OCI-LY1 (cell line): Measurements from ENCODE around the gene C13orf42.
"Not testable (repeated sequence)": the region's sequence is repeated elsewhere in the genome, so short reads cannot be mapped to it uniquely, and the experiment has no call there.

Experiments
- H2AFZ ChIP-seq: fragments of 200-600 bp; sonication (generic), shearing (Covaris generic); 2 replicates; pipeline ENCODE4 v1.6.0; 2014; ENCODE audit warnings: antibody characterized with exemption, mild to moderate bottlenecking, low read length
- H3F3A ChIP-seq: fragments of 200-600 bp; sonication (generic), shearing (Covaris generic); 2 replicates; pipeline ENCODE4 v1.6.0; 2014; ENCODE audit warnings: mild to moderate bottlenecking, antibody characterized with exemption, low read length, moderate library complexity; ENCODE audit not compliant: insufficient read depth
- H3K27ac ChIP-seq: fragments of 200-600 bp; sonication (generic); 2 replicates; pipeline ENCODE4 v1.5.1; 2014; ENCODE audit warnings: low read length, mixed run types, mild to moderate bottlenecking, low read depth; ENCODE audit not compliant: poor library complexity, severe bottlenecking
- H3K27me3 ChIP-seq: fragments of 200-600 bp; sonication (generic); 2 replicates; pipeline ENCODE4 v1.6.0; 2014; ENCODE audit warnings: antibody characterized with exemption, mild to moderate bottlenecking, low read length, moderate library complexity; ENCODE audit not compliant: insufficient read depth
- H3K36me3 ChIP-seq: fragments of 200-600 bp; sonication (generic); 2 replicates; pipeline ENCODE4 v1.6.1; 2014; ENCODE audit warnings: mild to moderate bottlenecking, antibody characterized with exemption, low read length, moderate library complexity, mixed read lengths; ENCODE audit not compliant: insufficient read depth
- H3K4me1 ChIP-seq: fragments of 200-600 bp; sonication (generic); 2 replicates; pipeline ENCODE4 v1.5.1; 2014; ENCODE audit warnings: mild to moderate bottlenecking, low read length, moderate library complexity; ENCODE audit not compliant: insufficient read depth, severe bottlenecking
- H3K4me2 ChIP-seq: fragments of 200-600 bp; sonication (generic), shearing (Covaris generic); 2 replicates; pipeline ENCODE4 v1.6.1; 2014; ENCODE audit warnings: low read length
- H3K4me3 ChIP-seq: fragments of 200-600 bp; sonication (generic); 2 replicates; pipeline ENCODE4 v1.5.1; 2014; ENCODE audit warnings: low read length, low read depth, mild to moderate bottlenecking, mixed read lengths; ENCODE audit not compliant: poor library complexity, severe bottlenecking
- H3K79me2 ChIP-seq: fragments of 200-600 bp; shearing (Covaris generic); 2 replicates; pipeline ENCODE4 v1.6.1; 2016; ENCODE audit warnings: mixed run types, low read length, mixed read lengths; ENCODE audit not compliant: insufficient read depth
- H3K9ac ChIP-seq: fragments of 200-600 bp; sonication (generic), shearing (Covaris generic); 2 replicates; pipeline ENCODE4 v1.6.1; 2014; ENCODE audit warnings: mild to moderate bottlenecking, low read length, mixed read lengths
- H3K9me2 ChIP-seq: fragments of 200-600 bp; sonication (generic), shearing (Covaris generic); 2 replicates; pipeline ENCODE4 v1.6.1; 2014; ENCODE audit warnings: low read depth, mild to moderate bottlenecking, low read length, mixed read lengths
- H3K9me3 ChIP-seq: fragments of 200-600 bp; shearing (Covaris generic); 2 replicates; pipeline ENCODE4 v1.6.1; 2014; ENCODE audit warnings: low read length, mixed read lengths
- H4K20me1 ChIP-seq: fragments of 200-600 bp; sonication (generic), shearing (Covaris generic); 2 replicates; pipeline ENCODE4 v1.6.0; 2016; ENCODE audit warnings: mild to moderate bottlenecking, low read length; ENCODE audit not compliant: insufficient read depth
- EZH2 ChIP-seq: fragments of 200-600 bp; sonication (generic), shearing (Covaris generic); IDR thresholded peaks from 2 replicates; pipeline ENCODE4 v1.8.0; 2017; ENCODE audit warnings: borderline replicate concordance, mixed run types, mild to moderate bottlenecking, antibody characterized with exemption, low read length, moderate library complexity, mixed read lengths
- TF ChIP-seq, protein P1 (sequence below): fragments of 200-600 bp; sonication (generic), shearing (Covaris generic); IDR thresholded peaks from 2 replicates; pipeline ENCODE4 v1.5.1; 2017; ENCODE audit warnings: mild to moderate bottlenecking, antibody characterized with exemption, low read length, moderate library complexity, mixed read lengths

Gene C13orf42

GRCh38 chr13:51083706-51084105 is 27.4 kb downstream of the C13orf42 start:
- Histone ChIP-seq H3K9me2 (no peaks in the 10 kb centered on the region), H2AFZ (no peak overlapping the region), H3K27ac (no peak overlapping the region), H3K9ac (no peak overlapping the region), H3K4me2 (no peak overlapping the region), H3K79me2 (no peaks in the 10 kb centered on the region), H3F3A (no peaks in the 10 kb centered on the region), H3K9me3 (no peaks in the 10 kb centered on the region), H3K27me3 (0 out of 2 replicates have a peak, but pooled peaks cover 4% of the 10 kb centered on the region), H4K20me1 (no peaks in the 10 kb centered on the region), H3K4me1 (no peaks in the 10 kb centered on the region), H3K4me3 (no peak overlapping the region), H3K36me3 (no peaks in the 10 kb centered on the region)
- TF ChIP-seq, protein P1, sequence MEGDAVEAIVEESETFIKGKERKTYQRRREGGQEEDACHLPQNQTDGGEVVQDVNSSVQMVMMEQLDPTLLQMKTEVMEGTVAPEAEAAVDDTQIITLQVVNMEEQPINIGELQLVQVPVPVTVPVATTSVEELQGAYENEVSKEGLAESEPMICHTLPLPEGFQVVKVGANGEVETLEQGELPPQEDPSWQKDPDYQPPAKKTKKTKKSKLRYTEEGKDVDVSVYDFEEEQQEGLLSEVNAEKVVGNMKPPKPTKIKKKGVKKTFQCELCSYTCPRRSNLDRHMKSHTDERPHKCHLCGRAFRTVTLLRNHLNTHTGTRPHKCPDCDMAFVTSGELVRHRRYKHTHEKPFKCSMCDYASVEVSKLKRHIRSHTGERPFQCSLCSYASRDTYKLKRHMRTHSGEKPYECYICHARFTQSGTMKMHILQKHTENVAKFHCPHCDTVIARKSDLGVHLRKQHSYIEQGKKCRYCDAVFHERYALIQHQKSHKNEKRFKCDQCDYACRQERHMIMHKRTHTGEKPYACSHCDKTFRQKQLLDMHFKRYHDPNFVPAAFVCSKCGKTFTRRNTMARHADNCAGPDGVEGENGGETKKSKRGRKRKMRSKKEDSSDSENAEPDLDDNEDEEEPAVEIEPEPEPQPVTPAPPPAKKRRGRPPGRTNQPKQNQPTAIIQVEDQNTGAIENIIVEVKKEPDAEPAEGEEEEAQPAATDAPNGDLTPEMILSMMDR, result no peak
- no peak for TF ChIP-seq EZH2

DNA sequence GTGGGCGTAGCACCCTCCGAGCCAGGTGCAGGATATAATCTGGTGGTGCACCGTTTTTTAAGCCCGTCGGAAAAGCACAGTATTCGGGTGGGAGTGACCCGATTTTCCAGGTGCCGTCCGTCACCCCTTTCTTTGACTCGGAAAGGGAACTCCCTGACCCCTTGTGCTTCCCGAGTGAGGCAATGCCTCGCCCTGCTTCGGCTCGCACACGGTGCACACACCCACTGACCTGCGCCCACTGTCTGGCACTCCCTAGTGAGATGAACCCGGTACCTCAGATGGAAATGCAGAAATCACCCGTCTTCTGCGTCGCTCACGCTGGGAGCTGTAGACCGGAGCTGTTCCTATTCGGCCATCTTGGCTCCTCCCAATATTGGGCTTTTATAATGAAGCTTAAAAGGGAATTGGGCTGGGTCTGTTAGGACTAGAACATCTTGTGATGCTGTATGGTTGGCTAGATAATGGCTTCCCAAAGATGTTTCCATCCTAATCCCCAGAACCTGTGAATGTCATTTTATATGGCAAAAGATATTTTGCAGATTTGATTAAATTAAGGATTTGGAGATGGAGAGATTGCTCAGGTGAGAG is 30.5 kb downstream of the C13orf42 start:
- not testable (repeated sequence) for H2AFZ ChIP-seq, H3K4me2 ChIP-seq, H4K20me1 ChIP-seq, H3K4me1 ChIP-seq, H3K9me2 ChIP-seq, H3K9ac ChIP-seq, H3K27ac ChIP-seq, H3K27me3 ChIP-seq, H3K9me3 ChIP-seq, H3K36me3 ChIP-seq, H3K4me3 ChIP-seq, H3K79me2 ChIP-seq, H3F3A ChIP-seq

GRCh38 chr13:51071493-51071892 is 39.6 kb downstream of the C13orf42 start:
- TF ChIP-seq, protein P1, result no peak
- no peak for TF ChIP-seq EZH2
- Histone ChIP-seq H3K9me3 (no peaks in the 10 kb centered on the region), H4K20me1 (no peaks in the 10 kb centered on the region), H3K27ac (no peak overlapping the region), H2AFZ (no peak overlapping the region), H3F3A (no peaks in the 10 kb centered on the region), H3K4me3 (no peak overlapping the region), H3K27me3 (no peaks in the 10 kb centered on the region), H3K79me2 (no peaks in the 10 kb centered on the region), H3K9me2 (no peaks in the 10 kb centered on the region), H3K4me1 (peaks cover 4% of the 10 kb centered on the region), H3K9ac (no peak overlapping the region), H3K36me3 (no peaks in the 10 kb centered on the region), H3K4me2 (no peak overlapping the region)

DNA sequence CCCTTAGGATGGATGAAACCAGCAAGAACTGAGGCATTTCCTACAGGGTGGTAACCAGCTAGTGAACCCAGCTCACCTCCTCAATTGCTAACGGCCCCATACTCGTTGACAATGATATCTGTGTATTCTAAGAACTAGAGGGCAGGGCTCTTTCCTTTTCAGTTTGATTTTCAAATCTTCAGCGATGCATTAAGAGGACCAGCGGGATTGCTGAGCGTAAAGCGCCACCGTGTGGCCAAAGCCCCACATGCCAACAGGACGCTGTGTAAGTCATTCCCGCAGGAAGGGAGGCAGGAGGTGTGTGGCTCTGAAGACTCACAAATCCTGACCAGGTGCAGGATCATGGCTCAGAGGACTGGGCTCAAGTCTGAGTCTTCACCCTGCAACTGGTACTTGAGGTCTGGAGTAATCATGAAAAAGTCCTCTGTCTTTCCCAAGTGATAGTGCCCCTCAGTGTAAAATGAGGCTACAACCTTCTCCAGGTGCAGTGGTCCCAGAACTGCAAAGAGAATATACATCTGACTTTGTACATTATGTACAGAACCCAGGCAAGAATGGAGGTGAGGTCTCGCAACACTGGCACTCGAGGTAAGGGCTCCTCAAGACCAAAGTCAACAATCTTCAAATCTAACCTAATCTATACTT is 40.9 kb downstream of the C13orf42 start:
- Histone ChIP-seq H3K4me2 (no peak overlapping the region), H3K4me3 (no peak overlapping the region)

More for the DNA sequence above, 40.9 kb downstream of the C13orf42 start:
- Histone ChIP-seq H3K9ac (no peak overlapping the region), H3K9me2 (no peaks in the 10 kb centered on the region), H3K27me3 (no peaks in the 10 kb centered on the region), H4K20me1 (no peaks in the 10 kb centered on the region), H3K9me3 (no peaks in the 10 kb centered on the region), H3K27ac (no peak overlapping the region), H3K4me1 (peaks cover 4% of the 10 kb centered on the region), H2AFZ (no peak overlapping the region), H3F3A (no peaks in the 10 kb centered on the region), H3K36me3 (no peaks in the 10 kb centered on the region), H3K79me2 (no peaks in the 10 kb centered on the region)
- TF ChIP-seq EZH2, result no peak
- TF ChIP-seq, protein P1, result peak; percentile 97
